ENCODE measurements around the gene DYNLL1.
"Not testable (repeated sequence)": the region's sequence is repeated elsewhere in the genome, so short reads cannot be mapped to it uniquely, and the experiment has no call there.

DYNLL1 gene

DNA sequence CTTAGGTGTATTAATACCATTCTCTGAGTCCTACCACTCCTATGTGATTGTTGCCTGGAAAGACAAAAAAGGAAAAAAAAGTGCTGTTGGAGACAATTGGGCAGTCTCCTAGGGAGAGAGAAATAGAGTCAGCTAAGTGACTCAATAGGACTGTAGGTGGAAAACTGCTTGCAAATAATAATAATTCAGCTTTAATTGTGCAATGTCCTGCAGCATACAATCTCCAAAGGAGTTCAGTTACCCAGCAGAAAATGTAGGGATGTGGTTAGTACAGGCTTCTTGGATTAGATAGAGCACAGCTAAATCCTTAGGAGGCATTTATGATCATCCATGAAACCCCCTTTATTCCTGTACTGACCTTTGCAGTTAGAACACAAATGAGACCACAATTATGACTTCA, 23.4 kb upstream of the DYNLL1 start:
- in situ Hi-C loops (cut with MboI; ENCODE audit: low pct_unique_long_range_greater_than_20kb, low sequenced_read_pairs), result no loop called here
- no peak for DNase-seq

DNA sequence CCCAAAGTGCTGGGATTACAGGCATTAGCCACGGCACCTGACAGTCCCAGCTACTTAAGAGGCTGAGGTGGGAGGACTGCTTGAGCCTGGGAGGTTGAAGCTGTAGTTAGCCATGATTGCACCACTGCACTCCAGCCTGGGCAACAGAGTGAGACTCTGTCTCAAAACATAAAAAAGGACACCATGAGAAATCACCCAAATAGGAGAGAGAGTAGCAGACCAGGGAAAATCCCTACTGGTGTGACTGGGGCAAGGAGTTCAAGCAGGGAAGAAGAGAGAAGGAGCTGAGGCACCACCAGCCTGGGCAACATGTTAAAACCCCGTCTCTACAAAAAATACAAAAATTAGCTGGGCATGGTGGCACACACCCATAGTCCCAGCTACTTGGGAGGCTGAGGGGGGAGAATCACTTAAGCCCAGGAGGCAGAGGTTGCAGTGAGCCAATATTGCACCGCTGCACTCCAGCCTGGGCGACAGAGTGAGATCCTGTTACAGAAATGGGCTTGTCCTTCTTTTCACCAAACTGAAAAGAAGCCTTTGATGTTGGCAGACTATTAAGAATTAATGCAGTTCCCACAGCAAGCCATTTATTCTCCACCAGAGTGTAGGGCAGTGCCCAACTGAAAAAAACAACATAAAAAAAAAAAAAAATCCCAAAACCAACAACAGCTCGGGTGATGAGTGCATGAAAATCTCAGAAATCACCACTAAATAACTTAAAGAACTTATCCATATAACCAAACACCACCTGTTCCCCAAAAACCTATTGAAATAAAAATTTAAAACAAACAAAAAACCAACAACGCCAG, 21.9 kb upstream of the DYNLL1 start:
- in situ Hi-C loops (cut with MboI; ENCODE audit: low pct_unique_long_range_greater_than_20kb, low sequenced_read_pairs), result no loop called here
- no peak for DNase-seq

DNA sequence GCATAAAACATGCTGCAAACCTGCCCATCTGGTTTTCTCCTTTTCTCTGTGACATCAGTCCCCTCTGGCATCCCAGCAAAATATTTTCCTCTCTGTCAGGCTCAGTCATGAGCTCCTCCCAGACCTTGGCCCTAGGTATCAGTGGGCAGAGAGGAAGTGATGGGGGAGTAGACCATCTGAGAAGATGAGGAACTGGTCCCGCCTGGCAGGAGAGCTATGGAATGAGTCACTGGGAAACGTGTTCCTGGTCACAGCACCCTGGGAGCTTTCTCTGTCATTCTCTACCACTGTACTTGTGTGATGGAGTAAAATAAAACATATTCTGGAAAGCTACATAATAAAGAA, 21.3 kb upstream of the DYNLL1 start:
- in situ Hi-C loops (cut with MboI; ENCODE audit: low pct_unique_long_range_greater_than_20kb, low sequenced_read_pairs), result no loop called here
- DNase-seq, result peak; percentile 85

- in situ Hi-C loops (cut with MboI; ENCODE audit: low pct_unique_long_range_greater_than_20kb, low sequenced_read_pairs), result no loop called here
- DNase-seq, result no peak
Measured at GRCh38 chr12:120475643-120476042, 20.3 kb upstream of the DYNLL1 start.

- in situ Hi-C loops (cut with MboI; ENCODE audit: low pct_unique_long_range_greater_than_20kb, low sequenced_read_pairs), result no loop called here
- DNase-seq, result no peak
Measured at GRCh38 chr12:120479458-120479857, 16.5 kb upstream of the DYNLL1 start.

GRCh38 chr12:120480211-120480610, 15.7 kb upstream of the DYNLL1 start:
- in situ Hi-C loops (cut with MboI; ENCODE audit: low pct_unique_long_range_greater_than_20kb, low sequenced_read_pairs), result no loop called here
- no peak for DNase-seq

DNA sequence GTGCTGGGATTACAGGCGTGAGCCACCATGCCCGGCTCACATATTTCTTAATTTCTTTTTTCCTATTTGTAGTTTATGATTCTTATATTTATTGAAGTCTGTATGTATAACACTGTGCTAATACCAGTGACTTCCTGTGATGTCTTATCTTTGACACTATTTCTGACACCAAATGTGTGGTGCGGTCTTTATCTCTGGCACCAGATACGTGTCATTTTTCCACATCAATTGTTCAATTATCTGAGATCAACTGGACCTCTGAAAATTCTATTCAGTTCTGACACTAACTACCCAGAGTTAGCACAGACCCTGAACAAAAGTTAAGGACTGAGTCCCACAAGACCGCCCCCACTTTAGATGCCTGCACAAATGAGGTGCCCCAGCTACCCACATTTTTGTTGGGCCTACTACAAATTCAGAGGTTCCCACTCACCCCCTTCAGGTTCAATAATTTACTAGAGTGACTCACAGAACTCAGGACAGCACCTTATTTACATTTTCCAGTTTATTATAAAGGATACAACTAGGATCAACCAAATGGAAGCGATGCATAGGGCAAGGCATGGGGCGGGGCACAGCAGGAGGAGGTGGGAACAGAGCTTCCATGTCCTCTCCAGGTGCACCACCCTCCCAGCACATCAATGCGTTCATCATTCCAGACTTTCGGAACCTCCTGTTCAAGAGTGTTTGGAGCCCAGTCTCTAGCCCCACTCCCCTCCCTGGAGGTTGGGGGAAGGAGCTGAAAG, 14.7 kb upstream of the DYNLL1 start:
- in situ Hi-C loops (cut with MboI; ENCODE audit: low pct_unique_long_range_greater_than_20kb, low sequenced_read_pairs), result no loop called here
- DNase-seq, result no peak

DNA sequence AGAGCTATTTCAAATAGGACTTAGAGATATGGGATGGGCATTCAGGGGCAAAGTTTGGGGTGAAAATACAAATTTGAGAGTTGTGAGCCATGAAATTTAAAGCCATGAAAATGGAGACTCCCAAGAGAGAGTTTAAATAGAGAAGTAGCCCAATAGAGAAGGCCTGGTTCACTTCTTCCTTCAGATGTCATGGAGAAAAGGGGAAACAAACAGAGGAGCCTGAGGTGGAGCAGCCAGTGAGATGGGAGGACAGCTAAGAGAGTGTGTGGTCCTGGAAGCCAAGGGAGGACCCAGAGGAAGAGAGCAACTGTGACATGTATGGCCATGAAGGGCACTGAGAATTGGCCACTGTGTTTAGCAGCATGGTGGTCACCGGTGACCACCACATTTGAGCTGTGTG, 12.3 kb upstream of the DYNLL1 start:
- DNase-seq, result peak; percentile 69
- in situ Hi-C loops (cut with MboI; ENCODE audit: low pct_unique_long_range_greater_than_20kb, low sequenced_read_pairs), result no loop called here

DNA sequence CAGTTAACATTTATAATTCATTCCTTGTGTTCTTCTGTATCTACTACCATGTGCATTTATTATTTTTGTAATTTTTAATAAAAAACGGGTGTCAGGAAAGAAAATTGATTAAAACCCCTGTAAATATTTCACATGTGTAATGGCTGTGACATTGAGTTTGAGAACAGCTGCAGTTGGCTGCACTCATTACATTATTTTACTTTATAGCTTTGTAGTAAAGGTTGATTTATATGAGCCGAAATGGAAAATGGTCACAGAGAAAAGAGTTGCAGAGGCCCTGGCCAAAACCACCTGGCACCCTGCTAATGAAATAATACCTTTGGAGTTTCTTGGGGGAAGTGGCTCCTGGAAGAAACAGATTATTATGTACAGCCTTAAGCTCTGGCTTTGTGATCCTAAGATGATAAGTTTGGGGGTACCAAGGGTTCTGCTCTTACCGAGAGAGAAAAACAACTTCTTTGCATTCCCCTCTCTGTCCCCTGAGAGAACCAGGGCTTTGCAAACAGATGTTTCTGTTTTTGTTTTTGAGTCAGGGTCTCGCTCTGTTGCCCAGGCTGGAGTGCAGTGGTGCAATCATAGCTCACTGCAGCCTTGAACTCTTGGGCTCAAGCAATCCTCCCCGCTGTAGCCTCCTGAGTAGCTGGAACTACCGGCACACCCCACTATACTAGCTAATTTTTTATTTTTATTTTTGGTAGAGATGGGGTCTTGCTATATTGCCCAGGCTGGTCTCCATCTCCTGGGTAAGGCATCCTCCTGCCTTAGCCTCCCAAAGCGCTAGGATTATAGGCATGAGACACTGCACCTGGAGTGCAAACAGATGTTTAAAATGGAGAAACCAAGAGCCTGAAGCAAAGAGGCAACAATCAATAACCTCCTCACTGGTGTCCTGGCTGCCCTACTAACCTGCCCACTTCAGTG, 9.7 kb upstream of the DYNLL1 start:
- in situ Hi-C loops (cut with MboI; ENCODE audit: low pct_unique_long_range_greater_than_20kb, low sequenced_read_pairs), result no loop called here
- no peak for DNase-seq

GRCh38 chr12:120487552-120487951, 8.4 kb upstream of the DYNLL1 start:
- DNase-seq; in situ Hi-C loops (cut with MboI; ENCODE audit: low pct_unique_long_range_greater_than_20kb, low sequenced_read_pairs): not testable (repeated sequence)

DNA sequence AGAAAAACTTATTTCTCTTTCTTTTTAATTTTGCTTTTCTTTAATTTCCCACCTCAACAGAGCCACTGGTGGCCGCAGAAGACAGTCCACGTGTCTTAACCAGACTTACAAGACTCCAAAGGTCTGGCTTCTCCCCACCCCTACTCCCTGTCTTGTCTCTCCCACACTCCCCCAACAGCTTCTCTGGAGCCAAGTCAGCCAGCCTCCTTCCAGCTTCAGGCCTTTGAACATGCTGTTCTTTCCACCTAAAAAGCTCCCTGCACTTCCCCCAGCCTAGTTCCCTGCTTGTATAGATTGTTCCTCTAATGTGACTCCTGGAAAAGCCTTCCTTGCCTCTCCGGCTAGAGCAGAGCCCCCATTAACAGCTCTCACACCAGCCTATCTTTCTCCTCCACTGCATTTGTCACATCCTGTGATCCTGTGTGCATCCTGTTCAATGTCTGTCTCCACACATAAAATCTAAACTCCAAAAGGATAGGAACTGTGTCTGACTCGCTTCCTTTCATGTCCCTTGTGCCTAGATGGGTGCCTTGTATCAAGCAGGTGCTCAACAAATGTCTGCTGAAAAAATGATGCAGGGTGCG, 7.8 kb upstream of the DYNLL1 start:
- DNase-seq, result no peak
- in situ Hi-C loops (cut with MboI; ENCODE audit: low pct_unique_long_range_greater_than_20kb, low sequenced_read_pairs), result no loop called here

- in situ Hi-C loops (cut with MboI; ENCODE audit: low pct_unique_long_range_greater_than_20kb, low sequenced_read_pairs), result no loop called here
- DNase-seq, result no peak
Measured at GRCh38 chr12:120489018-120489417, 6.9 kb upstream of the DYNLL1 start.

DNA sequence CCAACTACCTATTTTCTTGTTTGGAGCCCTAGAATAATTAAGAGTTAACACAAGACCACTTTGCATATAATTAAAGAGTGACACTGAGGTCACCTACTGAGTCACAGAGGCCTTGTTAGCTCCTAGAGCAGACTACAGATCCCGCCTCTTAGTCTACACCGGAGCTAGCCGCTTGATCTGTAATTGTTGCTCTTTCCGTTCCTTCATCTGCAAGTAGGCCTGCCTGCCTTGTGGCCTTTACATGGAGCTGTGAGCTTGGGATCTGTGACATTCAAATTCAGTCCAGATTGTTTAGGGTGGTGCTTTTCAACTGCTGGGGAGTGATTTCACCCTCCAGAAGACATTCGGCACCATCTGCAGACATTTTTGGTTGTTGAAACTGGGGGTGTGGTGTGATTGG, 5.6 kb upstream of the DYNLL1 start:
- in situ Hi-C loops (cut with MboI; ENCODE audit: low pct_unique_long_range_greater_than_20kb, low sequenced_read_pairs), result no loop called here
- no peak for DNase-seq

GRCh38 chr12:120490833-120491512, 4.9 kb upstream of the DYNLL1 start:
- in situ Hi-C loops (cut with MboI; ENCODE audit: low pct_unique_long_range_greater_than_20kb, low sequenced_read_pairs), result no loop called here
- no peak for DNase-seq

DNA sequence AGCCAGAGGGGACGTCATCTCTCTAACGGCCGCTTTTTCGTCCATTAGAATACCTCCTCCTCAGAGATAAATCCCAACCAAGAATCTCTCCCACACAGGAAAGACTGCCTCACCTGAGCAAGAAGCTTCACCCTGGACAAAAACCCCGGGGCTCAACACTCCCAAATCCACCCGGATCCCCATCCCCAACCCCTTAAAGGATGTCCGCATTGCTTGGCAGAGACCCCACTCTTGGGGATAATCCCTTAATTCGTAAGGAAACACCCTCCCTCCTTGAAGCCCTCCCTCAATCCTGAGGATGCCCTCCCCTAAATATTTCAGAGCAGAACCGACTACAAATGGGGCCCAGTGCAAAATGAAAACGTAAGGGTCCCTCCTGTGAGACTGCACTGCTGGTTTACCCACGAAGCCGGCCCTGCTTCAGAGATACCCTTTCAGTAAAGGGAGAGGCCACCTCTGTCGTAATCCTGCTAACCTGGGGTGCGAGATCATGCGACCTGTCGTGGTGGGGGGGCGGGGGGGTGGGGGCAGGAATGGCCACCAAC, 655 bp upstream of the DYNLL1 start:
- no peak for DNase-seq
- in situ Hi-C loops (cut with MboI; ENCODE audit: low pct_unique_long_range_greater_than_20kb, low sequenced_read_pairs), result no loop called here

GRCh38 chr12:120496413-120497340, 764 bp downstream of the DYNLL1 start:
- peak; percentile 86 for DNase-seq
- in situ Hi-C loops (cut with MboI; ENCODE audit: low pct_unique_long_range_greater_than_20kb, low sequenced_read_pairs), result no loop called here

GRCh38 chr12:120497524-120498150, 1.7 kb downstream of the DYNLL1 start:
- no peak for DNase-seq
- in situ Hi-C loops (cut with MboI; ENCODE audit: low pct_unique_long_range_greater_than_20kb, low sequenced_read_pairs), result no loop called here

All from KBM-7 (cell line).